Measurements from ENCODE around the gene ZNF329. TPM values are rescaled to one million over a fixed set of nuclear protein-coding genes. Genes with fewer than 3 reads are reported as not detected.
A peak's percentile ranks its signal among the peaks of the same experiment; 100 is the strongest.

The ZNF329 gene
- total RNA-seq, 2 experiments from 2014 or later, result 5.2 to 5.5 TPM

GRCh38 chr19:58107778-58108545 is 42.6 kb downstream of the ZNF329 start:
- no peak for DNase-seq
- Mint-ChIP-seq H3K4me1 (no peaks in the 10 kb centered on the region), H3K4me3 (no peak overlapping the region), H3K27me3 (no peaks in the 10 kb centered on the region), H3K27ac (no peak overlapping the region), H3K36me3 (ENCODE audit: low read depth) (peaks cover 9% of the 10 kb centered on the region), H3K9me3 (peaks cover 51% of the 10 kb centered on the region)
- POLR2A ChIA-PET, result no interaction called here
- CTCF ChIA-PET, result interaction anchor here (0.6 kb wide), 1 partner anchor 53 kb away, joined by 3 read pairs; no protein-coding TSS in a partner anchor

- ChIA-PET POLR2A (no interaction called here), CTCF (no interaction called here)
- peak overlapping the region; percentile 97 for H3K27ac Mint-ChIP-seq
- peaks cover 12% of the 10 kb centered on the region for H3K4me1 Mint-ChIP-seq
- no peaks in the 10 kb centered on the region for H3K27me3 Mint-ChIP-seq
- H3K36me3 Mint-ChIP-seq (ENCODE audit: low read depth), result peaks cover 20% of the 10 kb centered on the region
- H3K9me3 Mint-ChIP-seq, result peaks cover 35% of the 10 kb centered on the region
- DNase-seq, result no peak
- H3K4me3 Mint-ChIP-seq, result peak overlapping the region; percentile 82
These were observed 51.9 kb downstream of the ZNF329 start for GRCh38 chr19:58098682-58098998.

GRCh38 chr19:58097781-58098681 is 52.6 kb downstream of the ZNF329 start, which contains the start of gene ZSCAN18:
Gene ZSCAN18 (minus strand): TSS chr19:58098231. CDS start chr19:58090267, 7,964 bp downstream.
- peak within 1 kb of the TSS; percentile 97 for H3K27ac Mint-ChIP-seq

GRCh38 chr19:58097349-58097748 is 53.2 kb downstream of the ZNF329 start:
- Mint-ChIP-seq H3K27ac (peak overlapping the region; percentile 97), H3K4me1 (peaks cover 12% of the 10 kb centered on the region), H3K4me3 (peak overlapping the region; percentile 82), H3K36me3 (ENCODE audit: low read depth) (peaks cover 22% of the 10 kb centered on the region), H3K9me3 (peaks cover 30% of the 10 kb centered on the region), H3K27me3 (no peaks in the 10 kb centered on the region)
- POLR2A ChIA-PET, result no interaction called here
- no peak for DNase-seq
- CTCF ChIA-PET, result no interaction called here

More at GRCh38 chr19:58097781-58098681, 52.6 kb downstream of the ZNF329 start, which contains the start of gene ZSCAN18:
- ChIA-PET POLR2A (no interaction called here), CTCF (no interaction called here)
- Mint-ChIP-seq H3K36me3 (ENCODE audit: low read depth) (peaks cover 22% of the 10 kb centered on the region), H3K4me3 (peak within 1 kb of the TSS; percentile 82), H3K9me3 (peaks cover 33% of the 10 kb centered on the region), H3K27me3 (no peaks in the 10 kb centered on the region), H3K4me1 (peaks cover 12% of the 10 kb centered on the region)
- DNase-seq, result peak; percentile 94

- no peak for DNase-seq
- H3K4me1 Mint-ChIP-seq, result peaks cover 12% of the 10 kb centered on the region
- H3K9me3 Mint-ChIP-seq, result peaks cover 32% of the 10 kb centered on the region
- no peaks in the 10 kb centered on the region for H3K27me3 Mint-ChIP-seq
- H3K4me3 Mint-ChIP-seq, result peak overlapping the region; percentile 64
- peaks cover 23% of the 10 kb centered on the region for H3K36me3 Mint-ChIP-seq (ENCODE audit: low read depth)
- peak overlapping the region; percentile 97 for H3K27ac Mint-ChIP-seq
- ChIA-PET POLR2A (no interaction called here), CTCF (no interaction called here)
These were observed 53.7 kb downstream of the ZNF329 start for GRCh38 chr19:58096884-58097283.

- H3K27ac Mint-ChIP-seq, result no peak overlapping the region
- H3K4me3 Mint-ChIP-seq, result no peak overlapping the region
- H3K9me3 Mint-ChIP-seq, result peaks cover 35% of the 10 kb centered on the region
- no peak for DNase-seq
- H3K4me1 Mint-ChIP-seq, result peaks cover 12% of the 10 kb centered on the region
- peaks cover 27% of the 10 kb centered on the region for H3K36me3 Mint-ChIP-seq (ENCODE audit: low read depth)
- ChIA-PET CTCF (interaction anchor here (0.5 kb wide), 1 partner anchor 174 kb away, joined by 4 read pairs; no protein-coding TSS in a partner anchor), POLR2A (no interaction called here)
- no peaks in the 10 kb centered on the region for H3K27me3 Mint-ChIP-seq
These were observed 55.3 kb downstream of the ZNF329 start for GRCh38 chr19:58095328-58095727.

- H3K27ac Mint-ChIP-seq, result no peak overlapping the region
- CTCF ChIA-PET, result no interaction called here
- peaks cover 25% of the 10 kb centered on the region for H3K36me3 Mint-ChIP-seq (ENCODE audit: low read depth)
- no peak for DNase-seq
- H3K9me3 Mint-ChIP-seq, result peaks cover 29% of the 10 kb centered on the region
- H3K27me3 Mint-ChIP-seq, result no peaks in the 10 kb centered on the region
- peaks cover 6% of the 10 kb centered on the region for H3K4me1 Mint-ChIP-seq
- POLR2A ChIA-PET, result no interaction called here
- H3K4me3 Mint-ChIP-seq, result no peak overlapping the region
These were observed 57.5 kb downstream of the ZNF329 start for GRCh38 chr19:58093071-58093470.

- Mint-ChIP-seq H3K36me3 (ENCODE audit: low read depth) (peaks cover 26% of the 10 kb centered on the region), H3K9me3 (peaks cover 27% of the 10 kb centered on the region), H3K4me1 (no peaks in the 10 kb centered on the region), H3K4me3 (no peak overlapping the region), H3K27me3 (no peaks in the 10 kb centered on the region), H3K27ac (no peak overlapping the region)
- ChIA-PET POLR2A (no interaction called here), CTCF (no interaction called here)
- no peak for DNase-seq
These were observed 59.2 kb downstream of the ZNF329 start for GRCh38 chr19:58091251-58091995.

- no peak for DNase-seq
- H3K36me3 Mint-ChIP-seq (ENCODE audit: low read depth), result peaks cover 26% of the 10 kb centered on the region
- no peaks in the 10 kb centered on the region for H3K27me3 Mint-ChIP-seq
- H3K4me3 Mint-ChIP-seq, result no peak overlapping the region
- no peak overlapping the region for H3K27ac Mint-ChIP-seq
- H3K9me3 Mint-ChIP-seq, result peaks cover 21% of the 10 kb centered on the region
- CTCF ChIA-PET, result no interaction called here
- POLR2A ChIA-PET, result no interaction called here
- no peaks in the 10 kb centered on the region for H3K4me1 Mint-ChIP-seq
These were observed 60.7 kb downstream of the ZNF329 start for GRCh38 chr19:58089846-58090245.

- Mint-ChIP-seq H3K27ac (no peak overlapping the region), H3K9me3 (peaks cover 24% of the 10 kb centered on the region), H3K4me3 (no peak overlapping the region), H3K36me3 (ENCODE audit: low read depth) (peaks cover 28% of the 10 kb centered on the region), H3K27me3 (no peaks in the 10 kb centered on the region), H3K4me1 (no peaks in the 10 kb centered on the region)
- DNase-seq, result no peak
- CTCF ChIA-PET, result no interaction called here
- POLR2A ChIA-PET, result no interaction called here
These were observed 62.0 kb downstream of the ZNF329 start for GRCh38 chr19:58088521-58089052.

- DNase-seq, result no peak
- Mint-ChIP-seq H3K4me1 (no peaks in the 10 kb centered on the region), H3K36me3 (ENCODE audit: low read depth) (peaks cover 27% of the 10 kb centered on the region), H3K27ac (no peak overlapping the region), H3K27me3 (no peaks in the 10 kb centered on the region), H3K4me3 (no peak overlapping the region), H3K9me3 (peaks cover 24% of the 10 kb centered on the region)
- CTCF ChIA-PET, result no interaction called here
- POLR2A ChIA-PET, result interaction anchor here (0.6 kb wide), 1 partner anchor 138 kb away, joined by 4 read pairs; no protein-coding TSS in a partner anchor
These were observed 63.5 kb downstream of the ZNF329 start for GRCh38 chr19:58086825-58087710.

GRCh38 chr19:58085348-58085875 is 65.2 kb downstream of the ZNF329 start:
- ChIA-PET CTCF (no interaction called here), POLR2A (no interaction called here)
- Mint-ChIP-seq H3K4me1 (no peaks in the 10 kb centered on the region), H3K27ac (no peak overlapping the region), H3K36me3 (ENCODE audit: low read depth) (peaks cover 26% of the 10 kb centered on the region), H3K4me3 (no peak overlapping the region), H3K27me3 (no peaks in the 10 kb centered on the region), H3K9me3 (peaks cover 31% of the 10 kb centered on the region)
- DNase-seq, result no peak
